Dendritic cell treated with granulocyte-macrophage colony-stimulating factor and Interleukin-4, amounts not matched to agents 40 ng/mL and 50 ng/mL, for 4 days (primary cell): ENCODE measurements around the gene LRP5.

ENCODE experiments used
- H3K27ac Mint-ChIP-seq: one replicate; pipeline ENCODE4 v1.8.0; 2022; ENCODE audit warnings: mild to moderate bottlenecking, mixed read lengths
- H3K27me3 Mint-ChIP-seq: one replicate; pipeline ENCODE4 v1.8.0; 2022; ENCODE audit warnings: mild to moderate bottlenecking, mixed read lengths
- H3K36me3 Mint-ChIP-seq: one replicate; pipeline ENCODE4 v1.8.0; 2022; ENCODE audit warnings: low read depth, mixed read lengths
- H3K4me1 Mint-ChIP-seq: one replicate; pipeline ENCODE4 v1.8.0; 2022; ENCODE audit warnings: low read depth, mixed read lengths
- H3K4me3 Mint-ChIP-seq: one replicate; pipeline ENCODE4 v1.8.0; 2022; ENCODE audit warnings: mild to moderate bottlenecking, moderate library complexity, mixed read lengths
- H3K9me3 Mint-ChIP-seq: one replicate; pipeline ENCODE4 v1.8.0; 2022; ENCODE audit warnings: mixed read lengths
- intact Hi-C: fragments of 100-400 bp; cut with micrococcal nuclease; formaldehyde crosslinking; loops from one replicate; pipeline ENCODE4 v1.15.0; 2022

The LRP5 gene

GRCh38 chr11:68325183-68325906 lies 13.0 kb downstream of the LRP5 start:
- Mint-ChIP-seq H3K4me3 (no peak overlapping the region), H3K9me3 (no peaks in the 10 kb centered on the region), H3K4me1 (peaks cover 18% of the 10 kb centered on the region), H3K27ac (no peak overlapping the region), H3K27me3 (peaks cover 54% of the 10 kb centered on the region), H3K36me3 (no peaks in the 10 kb centered on the region)
- intact Hi-C loops = no loop called here

GRCh38 chr11:68325907-68326220 lies 13.5 kb downstream of the LRP5 start:
- H3K27ac Mint-ChIP-seq = no peak overlapping the region
- no peaks in the 10 kb centered on the region for H3K9me3 Mint-ChIP-seq
- intact Hi-C loops = no loop called here
- no peak overlapping the region for H3K4me3 Mint-ChIP-seq
- H3K4me1 Mint-ChIP-seq = peaks cover 23% of the 10 kb centered on the region
- no peaks in the 10 kb centered on the region for H3K36me3 Mint-ChIP-seq
- peaks cover 57% of the 10 kb centered on the region for H3K27me3 Mint-ChIP-seq

- intact Hi-C loops = no loop called here
- H3K9me3 Mint-ChIP-seq = no peaks in the 10 kb centered on the region
- H3K36me3 Mint-ChIP-seq = no peaks in the 10 kb centered on the region
- no peak overlapping the region for H3K27ac Mint-ChIP-seq
- peaks cover 57% of the 10 kb centered on the region for H3K27me3 Mint-ChIP-seq
- H3K4me3 Mint-ChIP-seq = no peak overlapping the region
- H3K4me1 Mint-ChIP-seq = peaks cover 31% of the 10 kb centered on the region
Observed at GRCh38 chr11:68326334-68327215, 14.2 kb downstream of the LRP5 start.

- no peak overlapping the region for H3K27ac Mint-ChIP-seq
- H3K4me3 Mint-ChIP-seq = no peak overlapping the region
- no peaks in the 10 kb centered on the region for H3K36me3 Mint-ChIP-seq
- H3K9me3 Mint-ChIP-seq = no peaks in the 10 kb centered on the region
- intact Hi-C loops = no loop called here
- H3K27me3 Mint-ChIP-seq = peaks cover 62% of the 10 kb centered on the region
- peaks cover 34% of the 10 kb centered on the region for H3K4me1 Mint-ChIP-seq
Observed at GRCh38 chr11:68327586-68328370, 15.4 kb downstream of the LRP5 start.

- peaks cover 65% of the 10 kb centered on the region for H3K27me3 Mint-ChIP-seq
Observed at GRCh38 chr11:68328374-68329091, 16.1 kb downstream of the LRP5 start.

GRCh38 chr11:68329536-68329935 lies 17.1 kb downstream of the LRP5 start:
- Mint-ChIP-seq H3K27me3 (peaks cover 66% of the 10 kb centered on the region), H3K4me1 (peaks cover 34% of the 10 kb centered on the region), H3K9me3 (no peaks in the 10 kb centered on the region), H3K36me3 (no peaks in the 10 kb centered on the region), H3K27ac (no peak overlapping the region), H3K4me3 (no peak overlapping the region)
- intact Hi-C loops = no loop called here

More at GRCh38 chr11:68328374-68329091, 16.1 kb downstream of the LRP5 start:
- Mint-ChIP-seq H3K9me3 (no peaks in the 10 kb centered on the region), H3K27ac (no peak overlapping the region), H3K4me1 (peaks cover 34% of the 10 kb centered on the region), H3K4me3 (no peak overlapping the region), H3K36me3 (no peaks in the 10 kb centered on the region)
- intact Hi-C loops = no loop called here

GRCh38 chr11:68329978-68330699 lies 17.7 kb downstream of the LRP5 start:
- Mint-ChIP-seq H3K36me3 (no peaks in the 10 kb centered on the region), H3K4me1 (peaks cover 34% of the 10 kb centered on the region), H3K4me3 (no peak overlapping the region), H3K27me3 (peaks cover 64% of the 10 kb centered on the region), H3K27ac (no peak overlapping the region), H3K9me3 (no peaks in the 10 kb centered on the region)
- intact Hi-C loops = no loop called here

GRCh38 chr11:68330700-68331337 lies 18.4 kb downstream of the LRP5 start:
- H3K4me3 Mint-ChIP-seq = no peak overlapping the region

GRCh38 chr11:68331338-68331947 lies 19.1 kb downstream of the LRP5 start:
- Mint-ChIP-seq H3K9me3 (no peaks in the 10 kb centered on the region), H3K36me3 (no peaks in the 10 kb centered on the region), H3K4me1 (peaks cover 40% of the 10 kb centered on the region), H3K4me3 (no peak overlapping the region), H3K27me3 (peaks cover 70% of the 10 kb centered on the region), H3K27ac (no peak overlapping the region)
- intact Hi-C loops = no loop called here

More at GRCh38 chr11:68330700-68331337, 18.4 kb downstream of the LRP5 start:
- Mint-ChIP-seq H3K36me3 (no peaks in the 10 kb centered on the region), H3K9me3 (no peaks in the 10 kb centered on the region), H3K4me1 (peaks cover 38% of the 10 kb centered on the region), H3K27ac (no peak overlapping the region), H3K27me3 (peaks cover 67% of the 10 kb centered on the region)
- intact Hi-C loops = no loop called here

GRCh38 chr11:68332186-68332585 lies 19.8 kb downstream of the LRP5 start:
- peaks cover 46% of the 10 kb centered on the region for H3K4me1 Mint-ChIP-seq
- no peak overlapping the region for H3K4me3 Mint-ChIP-seq
- no peaks in the 10 kb centered on the region for H3K9me3 Mint-ChIP-seq
- H3K27ac Mint-ChIP-seq = no peak overlapping the region
- H3K27me3 Mint-ChIP-seq = peaks cover 71% of the 10 kb centered on the region
- intact Hi-C loops = no loop called here
- H3K36me3 Mint-ChIP-seq = no peaks in the 10 kb centered on the region

GRCh38 chr11:68333173-68333572 lies 20.8 kb downstream of the LRP5 start:
- no peaks in the 10 kb centered on the region for H3K9me3 Mint-ChIP-seq
- H3K27me3 Mint-ChIP-seq = peaks cover 71% of the 10 kb centered on the region
- no peak overlapping the region for H3K4me3 Mint-ChIP-seq
- no peaks in the 10 kb centered on the region for H3K36me3 Mint-ChIP-seq
- H3K27ac Mint-ChIP-seq = no peak overlapping the region
- intact Hi-C loops = no loop called here
- peaks cover 48% of the 10 kb centered on the region for H3K4me1 Mint-ChIP-seq

- Mint-ChIP-seq H3K36me3 (no peaks in the 10 kb centered on the region), H3K27me3 (peaks cover 68% of the 10 kb centered on the region), H3K27ac (no peak overlapping the region), H3K4me1 (peaks cover 45% of the 10 kb centered on the region), H3K9me3 (no peaks in the 10 kb centered on the region), H3K4me3 (no peak overlapping the region)
- intact Hi-C loops = no loop called here
Observed at GRCh38 chr11:68334923-68335322, 22.5 kb downstream of the LRP5 start.
